MCF 10A (cell line): ENCODE results near the gene SSH2. TPM values are rescaled to one million over a fixed set of nuclear protein-coding genes. Genes with fewer than 3 reads are reported as not detected.

Source experiments
- BruUV-seq: library from RNA; stranded (reverse); fragments of 400-500 nt; replicated peaks from 2 replicates; lab custom pipeline; 2021; lab: Mats Ljungman, UMichigan
- CTCF ChIA-PET: fragments of 300-600 bp; sonication (Branson Sonifier 250); formaldehyde crosslinking; extraction: SDS; loops from one replicate; lab custom pipeline; 2021; ENCODE audit warnings: antibody characterized with exemption, inconsistent platforms; lab: Yijun Ruan, JAX
- POLR2A ChIA-PET: fragments of 300-600, 350-650 bp; sonication (Branson Sonifier 250); formaldehyde crosslinking; extraction: SDS; loops from one replicate; lab custom pipeline; 2020; ENCODE audit warnings: antibody characterized with exemption, inconsistent platforms; lab: Yijun Ruan, JAX
- DNase-seq: peaks from one replicate; pipeline ENCODE4 v3.0.0-alpha.2; 2018; ENCODE audit not compliant: unreplicated experiment
- H3K27ac Mint-ChIP-seq: one replicate; pipeline ENCODE4 v1.8.0; 2022; ENCODE audit warnings: mild to moderate bottlenecking, low read depth, mixed read lengths; ENCODE audit not compliant: unreplicated experiment
- H3K27me3 Mint-ChIP-seq: one replicate; pipeline ENCODE4 v1.8.0; 2022; ENCODE audit warnings: mixed read lengths; ENCODE audit not compliant: insufficient read depth, unreplicated experiment
- H3K36me3 Mint-ChIP-seq: one replicate; pipeline ENCODE4 v1.8.0; 2022; ENCODE audit warnings: mild to moderate bottlenecking, moderate library complexity, mixed read lengths; ENCODE audit not compliant: insufficient read depth, unreplicated experiment
- H3K4me1 Mint-ChIP-seq: one replicate; pipeline ENCODE4 v1.8.0; 2022; ENCODE audit warnings: mixed read lengths; ENCODE audit not compliant: insufficient read depth, unreplicated experiment
- H3K4me3 Mint-ChIP-seq: one replicate; pipeline ENCODE4 v1.8.0; 2022; ENCODE audit warnings: mild to moderate bottlenecking, moderate library complexity, mixed read lengths; ENCODE audit not compliant: unreplicated experiment
- H3K9me3 Mint-ChIP-seq: one replicate; pipeline ENCODE4 v1.8.0; 2022; ENCODE audit warnings: mixed read lengths; ENCODE audit not compliant: unreplicated experiment
- CTCF ChIP-seq: fragments of 200-600 bp; IDR thresholded peaks from one replicate; pipeline ENCODE4 v1.8.0; 2022; ENCODE audit warnings: antibody characterized with exemption, mild to moderate bottlenecking; ENCODE audit not compliant: unreplicated experiment
- intact Hi-C: fragments of 100-400 bp; cut with micrococcal nuclease; formaldehyde crosslinking; loops from 2 replicates; pipeline ENCODE4 v1.14.1; 2022
- total RNA-seq: library from RNA; stranded (reverse); gene quantifications from 2 replicates; pipeline ENCODE4 v1.2.3, GENCODE V29; 2022

SSH2 gene
- total RNA-seq, 1 experiment from 2014 or later, result 21.9 TPM

- H3K36me3 Mint-ChIP-seq, result peaks cover 29% of the 10 kb centered on the region
- intact Hi-C loops, result no loop called here
- ChIA-PET POLR2A (interaction anchor here (0.5 to 2.7 kb wide), 3 partner anchors 9 to 844 kb away, joined by 3 to 12 read pairs (median 3); partner anchors contain the start of gene ERAL1), CTCF (interaction anchor here (0.6 to 1.3 kb wide), 3 partner anchors 11 to 56 kb away, joined by 3 to 4 read pairs (median 3); no protein-coding TSS in a partner anchor)
- TF ChIP-seq CTCF, result no peak
- BruUV-seq, result no TSS peak
- no peak for DNase-seq
- H3K27ac Mint-ChIP-seq, result no peak overlapping the region
- no peaks in the 10 kb centered on the region for H3K27me3 Mint-ChIP-seq
- no peak overlapping the region for H3K4me3 Mint-ChIP-seq
- no peaks in the 10 kb centered on the region for H3K4me1 Mint-ChIP-seq
- no peaks in the 10 kb centered on the region for H3K9me3 Mint-ChIP-seq
These were observed 230.7 kb downstream of the SSH2 start for GRCh38 chr17:29699283-29699682.

GRCh38 chr17:29698837-29699236 lies 231.2 kb downstream of the SSH2 start:
- BruUV-seq, result no TSS peak
- Mint-ChIP-seq H3K27ac (no peak overlapping the region), H3K4me3 (no peak overlapping the region), H3K36me3 (peaks cover 29% of the 10 kb centered on the region), H3K4me1 (no peaks in the 10 kb centered on the region), H3K27me3 (no peaks in the 10 kb centered on the region), H3K9me3 (no peaks in the 10 kb centered on the region)
- DNase-seq, result no peak
- intact Hi-C loops, result no loop called here
- ChIA-PET POLR2A (interaction anchor here (0.5 to 2.7 kb wide), 2 partner anchors 10 to 280 kb away, joined by 3 to 12 read pairs; no protein-coding TSS in a partner anchor), CTCF (interaction anchor here (0.6 to 1.3 kb wide), 4 partner anchors 11 to 320 kb away, joined by 3 to 4 read pairs (median 3); no protein-coding TSS in a partner anchor)
- TF ChIP-seq CTCF, result no peak

GRCh38 chr17:29698019-29698777 lies 231.8 kb downstream of the SSH2 start:
- H3K4me1 Mint-ChIP-seq, result no peaks in the 10 kb centered on the region
- H3K9me3 Mint-ChIP-seq, result no peaks in the 10 kb centered on the region
- ChIA-PET POLR2A (interaction anchor here (0.5 to 2.7 kb wide), 2 partner anchors 10 to 279 kb away, joined by 3 to 12 read pairs; no protein-coding TSS in a partner anchor), CTCF (interaction anchor here (0.6 to 1.3 kb wide), 3 partner anchors 10 to 319 kb away, joined by 3 to 4 read pairs (median 3); no protein-coding TSS in a partner anchor)
- intact Hi-C loops, result no loop called here
- no TSS peak for BruUV-seq
- no peak for DNase-seq
- peaks cover 29% of the 10 kb centered on the region for H3K36me3 Mint-ChIP-seq
- H3K27me3 Mint-ChIP-seq, result no peaks in the 10 kb centered on the region
- H3K27ac Mint-ChIP-seq, result peak overlapping the region; percentile 6
- H3K4me3 Mint-ChIP-seq, result no peak overlapping the region
- TF ChIP-seq CTCF, result no peak

- Mint-ChIP-seq H3K9me3 (no peaks in the 10 kb centered on the region), H3K4me3 (no peak overlapping the region), H3K27me3 (no peaks in the 10 kb centered on the region), H3K4me1 (no peaks in the 10 kb centered on the region), H3K27ac (no peak overlapping the region), H3K36me3 (peaks cover 23% of the 10 kb centered on the region)
- DNase-seq, result no peak
- ChIA-PET CTCF (no interaction called here), POLR2A (no interaction called here)
- no TSS peak for BruUV-seq
- TF ChIP-seq CTCF, result no peak
- intact Hi-C loops, result no loop called here
These were observed 232.7 kb downstream of the SSH2 start for GRCh38 chr17:29697371-29697770.
